CD14-positive monocyte (primary cell): ENCODE measurements around the gene OR10H4. TPM values are rescaled to one million over a fixed set of nuclear protein-coding genes. Genes with fewer than 3 reads are reported as not detected.

Source experiments
- DNase-seq, 3 donors: peaks; one replicate each; pipeline ENCODE4 v3.0.0-alpha.2; 2011 to 2022
- H2AFZ ChIP-seq: 2 replicates; pipeline ENCODE4 v1.6.0; 2012; ENCODE audit warnings: mild to moderate bottlenecking, low read depth, low read length, inconsistent platforms; ENCODE audit not compliant: insufficient read depth, poor library complexity, severe bottlenecking
- H3K27ac ChIP-seq, 2 donors: 1 replicate in 1 of 2; 2 replicates in 1 of 2; pipeline ENCODE4 v1.5.1; 2012 to 2013; ENCODE audit warnings: low read length in 2 of 2, control low read depth in 1 of 2, inconsistent platforms in 1 of 2, low read depth in 1 of 2, mild to moderate bottlenecking in 1 of 2
- H3K27me3 ChIP-seq, 2 donors: one replicate each; pipeline versions ENCODE4 v1.6.0 to v1.6.1; 2011 to 2013; ENCODE audit warnings: low read length in 2 of 2; ENCODE audit not compliant: control insufficient read depth in 2 of 2, insufficient read depth in 2 of 2
- H3K36me3 ChIP-seq, 2 donors: replicated peaks in 1 of 2; 1 replicate in 1 of 2; 2 replicates in 1 of 2; pipeline versions ENCODE4 v1.5.1 to v1.6.1; 2012 to 2013; ENCODE audit warnings: low read length in 2 of 2, control low read depth in 1 of 2, inconsistent platforms in 1 of 2, mild to moderate bottlenecking in 1 of 2; ENCODE audit not compliant: insufficient read depth in 2 of 2, control insufficient read depth in 1 of 2
- H3K4me1 ChIP-seq, 2 donors: 1 replicate in 1 of 2; 2 replicates in 1 of 2; pipeline versions ENCODE4 v1.5.1 to v1.6.1; 2012 to 2013; ENCODE audit warnings: low read length in 2 of 2, control low read depth in 1 of 2, inconsistent platforms in 1 of 2, mild to moderate bottlenecking in 1 of 2, moderate library complexity in 1 of 2; ENCODE audit not compliant: insufficient read depth in 2 of 2, control insufficient read depth in 1 of 2
- H3K4me2 ChIP-seq: replicated peaks from 2 replicates; pipeline ENCODE3; 2012; ENCODE audit warnings: low read length, moderate library complexity, mild to moderate bottlenecking; ENCODE audit not compliant: poor library complexity, severe bottlenecking; ENCODE audit errors: extremely low read depth
- H3K4me3 ChIP-seq, 3 experiments: fragments of 200-600 bp in 1 of 3; sonication (generic) in 1 of 3; replicated peaks in 1 of 3; 1 replicate in 2 of 3; 2 replicates in 1 of 3; pipeline ENCODE4 v1.5.1; 2011 to 2013; ENCODE audit warnings: low read length in 3 of 3, mild to moderate bottlenecking in 3 of 3, control low read depth in 2 of 3, low read depth in 2 of 3, inconsistent platforms in 1 of 3, moderate library complexity in 1 of 3
- H3K79me2 ChIP-seq: 2 replicates; pipeline ENCODE4 v1.6.0; 2012; ENCODE audit warnings: mild to moderate bottlenecking, control low read depth, inconsistent platforms, low read length, moderate library complexity; ENCODE audit not compliant: insufficient read depth
- H3K9ac ChIP-seq: 2 replicates; pipeline ENCODE4 v1.6.0; 2017; ENCODE audit warnings: low read length, mild to moderate bottlenecking; ENCODE audit not compliant: insufficient read depth, poor library complexity, severe bottlenecking
- H3K9me3 ChIP-seq, 2 donors: replicated peaks in 1 of 2; 1 replicate in 1 of 2; 2 replicates in 1 of 2; pipeline versions ENCODE4 v1.5.1 to v1.6.1; 2012 to 2013; ENCODE audit warnings: low read length in 2 of 2, control low read depth in 1 of 2; ENCODE audit not compliant: control insufficient read depth in 1 of 2, insufficient read depth in 1 of 2
- H4K20me1 ChIP-seq: 2 replicates; pipeline ENCODE4 v1.6.0; 2012; ENCODE audit warnings: mild to moderate bottlenecking, low read length, control low read depth, moderate library complexity; ENCODE audit not compliant: insufficient read depth
- H3K27ac Mint-ChIP-seq, 7 donors: one replicate each; pipeline ENCODE4 v1.8.0; 2020; ENCODE audit warnings: mild to moderate bottlenecking in 7 of 7, mixed read lengths in 7 of 7, moderate library complexity in 6 of 7, inconsistent platforms in 2 of 7
- H3K27me3 Mint-ChIP-seq, 3 donors: one replicate each; pipeline ENCODE4 v1.8.0; 2021 to 2022; ENCODE audit warnings: low read depth in 3 of 3, mild to moderate bottlenecking in 3 of 3, mixed read lengths in 3 of 3, moderate library complexity in 3 of 3, inconsistent platforms in 1 of 3
- H3K36me3 Mint-ChIP-seq, 2 donors: one replicate each; pipeline ENCODE4 v1.8.0; 2020; ENCODE audit warnings: mixed read lengths in 2 of 2, inconsistent platforms in 1 of 2, mild to moderate bottlenecking in 1 of 2
- H3K4me1 Mint-ChIP-seq: one replicate; pipeline ENCODE4 v1.8.0; 2020; ENCODE audit warnings: mild to moderate bottlenecking, mixed read lengths
- H3K4me3 Mint-ChIP-seq, 2 donors: one replicate each; pipeline ENCODE4 v1.8.0; 2020; ENCODE audit warnings: mild to moderate bottlenecking in 2 of 2, mixed read lengths in 2 of 2, moderate library complexity in 1 of 2
- H3K9me3 Mint-ChIP-seq, 7 donors: one replicate each; pipeline ENCODE4 v1.8.0; 2020 to 2022; ENCODE audit warnings: mixed read lengths in 7 of 7, mild to moderate bottlenecking in 6 of 7, moderate library complexity in 6 of 7, inconsistent platforms in 2 of 7
- CTCF ChIP-seq: fragments of 200-600 bp; IDR thresholded peaks from one replicate; pipeline ENCODE4 v1.8.0; 2022; ENCODE audit warnings: antibody characterized with exemption, mild to moderate bottlenecking
- WGBS: methylation state at CpG from one replicate; pipeline ENCODE4 v1.1.5; 2013; ENCODE audit warnings: missing lambda C conversion rate; ENCODE audit not compliant: insufficient coverage; 5-methylcytosine and 5-hydroxymethylcytosine counted together
- intact Hi-C, 2 donors: fragments of 100-400 bp; cut with micrococcal nuclease; formaldehyde crosslinking; loops; one replicate each; pipeline versions ENCODE4 v1.15.0 to v1.15.1; 2023
- polyA plus RNA-seq, 3 donors: library from polyadenylated mRNA; depleted of rRNA in 1 of 3; unstranded in 2 of 3; stranded (reverse) in 1 of 3; fragments of 300-500 nt in 2 of 3; fragments of >200 nt in 1 of 3; fragmentation: Illumina TruSeq in 2 of 3; gene quantifications; 1 replicate in 2 of 3; 2 replicates in 1 of 3; pipeline ENCODE4 v1.2.3, GENCODE V29; 2012 to 2021

Gene OR10H4
- polyA plus RNA-seq, 3 donors: not detected

- intact Hi-C loops: no loop called here
- no peaks in the 10 kb centered on the region for H3K36me3 Mint-ChIP-seq
- no peak overlapping the region for H3K4me2 ChIP-seq
- H3K36me3 ChIP-seq: no peaks in the 10 kb centered on the region
- WGBS: no CpG with 5 or more reads among the region's 4 CpGs
- no peak overlapping the region for H3K4me3 ChIP-seq
- H3K27me3 ChIP-seq: peaks cover 2 to 9% of the 10 kb centered on the region in 2 donors
- no peaks in the 10 kb centered on the region for H3K4me1 ChIP-seq
- H3K9me3 ChIP-seq: peaks cover 10 to 24% of the 10 kb centered on the region in 2 donors
- no peak overlapping the region for H3K27ac ChIP-seq
- no peak for TF ChIP-seq CTCF
- no peak overlapping the region for H3K27ac Mint-ChIP-seq
- H3K4me3 Mint-ChIP-seq: no peak overlapping the region
- H3K27me3 Mint-ChIP-seq: peaks cover 4 to 38% (median 30%) of the 10 kb centered on the region in 3 donors
- H2AFZ ChIP-seq: no peak overlapping the region
- H3K9ac ChIP-seq: no peak overlapping the region
- DNase-seq: no peak
- no peaks in the 10 kb centered on the region for H4K20me1 ChIP-seq
- H3K9me3 Mint-ChIP-seq: peaks cover 16 to 40% (median 32%) of the 10 kb centered on the region in 7 donors
- H3K4me1 Mint-ChIP-seq: no peaks in the 10 kb centered on the region
- H3K79me2 ChIP-seq: no peaks in the 10 kb centered on the region
Measured at GRCh38 chr19:15945301-15945700, 3.5 kb upstream of the OR10H4 start.

- intact Hi-C loops: no loop called here
- Mint-ChIP-seq H3K4me3 (no peak overlapping the region), H3K27ac (no peak overlapping the region), H3K4me1 (no peaks in the 10 kb centered on the region), H3K9me3 (peaks cover 0 to 4% (median 0%) of the 10 kb centered on the region in 7 donors), H3K36me3 (no peaks in the 10 kb centered on the region), H3K27me3 (peaks cover 9 to 21% (median 16%) of the 10 kb centered on the region in 3 donors)
- Histone ChIP-seq H3K36me3 (no peaks in the 10 kb centered on the region), H3K4me3 (no peak overlapping the region), H3K27me3 (peaks cover 2 to 6% of the 10 kb centered on the region in 2 donors), H3K4me1 (no peaks in the 10 kb centered on the region), H4K20me1 (no peaks in the 10 kb centered on the region), H2AFZ (no peak overlapping the region), H3K27ac (no peak overlapping the region), H3K4me2 (no peak overlapping the region), H3K79me2 (no peaks in the 10 kb centered on the region), H3K9me3 (peaks cover 0 to 2% of the 10 kb centered on the region in 2 donors), H3K9ac (no peak overlapping the region)
- DNase-seq: no peak
- no CpG with 5 or more reads among the region's 6 CpGs for WGBS
- TF ChIP-seq CTCF: no peak
Measured at GRCh38 chr19:15954820-15955219, 6.0 kb downstream of the OR10H4 start.
